Ectodermal cell (in vitro differentiated cells): ENCODE results near the gene SUN2.
A peak's percentile ranks its signal among the peaks of the same experiment; 100 is the strongest.

ENCODE experiments used
- H3K27ac ChIP-seq: 2 replicates; pipeline ENCODE4 v1.7.0; 2013; ENCODE audit warnings: mild to moderate bottlenecking, low read depth, low read length; ENCODE audit not compliant: insufficient read depth, poor library complexity, severe bottlenecking
- H3K27me3 ChIP-seq: 2 replicates; pipeline ENCODE4 v1.7.0; 2013; ENCODE audit warnings: mild to moderate bottlenecking, low read length; ENCODE audit not compliant: insufficient read depth, control insufficient read depth, poor library complexity, severe bottlenecking
- H3K36me3 ChIP-seq: one replicate; pipeline ENCODE4 v1.7.0; 2013; ENCODE audit warnings: low read length; ENCODE audit not compliant: control insufficient read depth, insufficient read depth
- H3K4me1 ChIP-seq: one replicate; pipeline ENCODE4 v1.7.0; 2013; ENCODE audit warnings: low read length; ENCODE audit not compliant: control insufficient read depth, insufficient read depth
- H3K4me3 ChIP-seq: 2 replicates; pipeline ENCODE4 v1.7.0; 2013; ENCODE audit warnings: low read depth, low read length, control low read depth; ENCODE audit not compliant: insufficient read depth
- H3K9me3 ChIP-seq: 2 replicates; pipeline ENCODE4 v1.7.0; 2013; ENCODE audit warnings: mild to moderate bottlenecking, low read length, moderate library complexity; ENCODE audit not compliant: control insufficient read depth
- WGBS, 2 experiments: methylation state at CpG; one replicate each; pipeline ENCODE4 v1.1.7; 2013; ENCODE audit warnings: missing lambda C conversion rate in 2 of 2; 5-methylcytosine and 5-hydroxymethylcytosine counted together

The SUN2 gene

GRCh38 chr22:38697425-38698089 is 58.2 kb downstream of the SUN2 start:
- Histone ChIP-seq H3K9me3 (no peaks in the 10 kb centered on the region), H3K27ac (no peak overlapping the region), H3K4me1 (peaks cover 22% of the 10 kb centered on the region), H3K4me3 (peak overlapping the region; percentile 2), H3K36me3 (no peaks in the 10 kb centered on the region), H3K27me3 (peaks cover 6% of the 10 kb centered on the region)
- 89 to 90% methylated on average over 8 of the region's 8 CpGs for WGBS, 2 experiments

GRCh38 chr22:38696606-38697424 is 59.0 kb downstream of the SUN2 start:
- WGBS, 2 experiments: 67% methylated on average over 3 of the region's 3 CpGs
- H3K4me3 ChIP-seq: no peak overlapping the region
- peaks cover 21% of the 10 kb centered on the region for H3K4me1 ChIP-seq
- H3K27me3 ChIP-seq: peaks cover 6% of the 10 kb centered on the region
- H3K9me3 ChIP-seq: no peaks in the 10 kb centered on the region
- no peaks in the 10 kb centered on the region for H3K36me3 ChIP-seq
- no peak overlapping the region for H3K27ac ChIP-seq

- Histone ChIP-seq H3K36me3 (no peaks in the 10 kb centered on the region), H3K4me1 (peaks cover 19% of the 10 kb centered on the region), H3K4me3 (no peak overlapping the region), H3K9me3 (no peaks in the 10 kb centered on the region), H3K27me3 (no peaks in the 10 kb centered on the region), H3K27ac (no peak overlapping the region)
- WGBS, 2 experiments: 97% methylated on average over 3 of the region's 3 CpGs
These were observed 60.9 kb downstream of the SUN2 start for GRCh38 chr22:38694940-38695339.

DNA sequence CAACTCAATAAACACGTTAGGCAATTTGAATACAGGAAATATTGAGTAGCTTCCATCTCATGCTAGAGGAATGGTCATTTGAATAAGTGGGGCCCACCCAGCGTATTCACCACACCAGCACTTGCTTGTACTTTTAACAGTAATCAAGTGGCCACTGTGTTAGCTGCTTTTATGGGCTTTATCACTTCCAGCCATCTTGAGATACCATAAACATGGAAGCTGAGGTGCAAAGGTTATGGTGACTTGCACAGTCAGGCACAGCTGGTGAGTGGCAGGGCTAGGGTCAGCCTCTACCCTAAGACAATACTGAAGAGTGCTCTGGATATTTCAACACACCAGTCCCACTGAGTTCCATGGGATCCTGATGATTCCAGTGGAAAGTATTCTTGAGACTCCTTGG is 61.7 kb downstream of the SUN2 start:
- Histone ChIP-seq H3K9me3 (no peaks in the 10 kb centered on the region), H3K27ac (no peak overlapping the region), H3K4me3 (no peak overlapping the region), H3K27me3 (no peaks in the 10 kb centered on the region), H3K36me3 (peaks cover 3% of the 10 kb centered on the region), H3K4me1 (peaks cover 14% of the 10 kb centered on the region)
- 92 to 100% methylated on average over 2 of the region's 2 CpGs for WGBS, 2 experiments

GRCh38 chr22:38689651-38690050 is 66.1 kb downstream of the SUN2 start:
- Histone ChIP-seq H3K4me1 (no peaks in the 10 kb centered on the region), H3K9me3 (no peaks in the 10 kb centered on the region), H3K27me3 (no peaks in the 10 kb centered on the region), H3K27ac (no peak overlapping the region), H3K36me3 (peaks cover 23% of the 10 kb centered on the region), H3K4me3 (no peak overlapping the region)
- WGBS, 2 experiments: 75 to 100% methylated on average over 1 of the region's 1 CpG

- no peak overlapping the region for H3K4me3 ChIP-seq
- no peaks in the 10 kb centered on the region for H3K4me1 ChIP-seq
- no peak overlapping the region for H3K27ac ChIP-seq
- WGBS, 2 experiments: 96 to 97% methylated on average over 1 of the region's 1 CpG
- H3K27me3 ChIP-seq: no peaks in the 10 kb centered on the region
- no peaks in the 10 kb centered on the region for H3K9me3 ChIP-seq
- peaks cover 38% of the 10 kb centered on the region for H3K36me3 ChIP-seq
These were observed 70.0 kb downstream of the SUN2 start for GRCh38 chr22:38685761-38686160.

GRCh38 chr22:38684895-38685294 is 70.9 kb downstream of the SUN2 start:
- Histone ChIP-seq H3K36me3 (peaks cover 38% of the 10 kb centered on the region), H3K4me3 (no peak overlapping the region), H3K27ac (no peak overlapping the region), H3K9me3 (no peaks in the 10 kb centered on the region), H3K4me1 (no peaks in the 10 kb centered on the region), H3K27me3 (no peaks in the 10 kb centered on the region)
- WGBS, 2 experiments: 93 to 95% methylated on average over 9 of the region's 9 CpGs
